ENCODE measurements around the gene ATP8B4. TPM values are rescaled to one million over a fixed set of nuclear protein-coding genes. Genes with fewer than 3 reads are reported as not detected.

The ATP8B4 gene
- total RNA-seq, 4 donors from 2014 or later = 11.8 to 18.2 (median 13.4) TPM

DNA sequence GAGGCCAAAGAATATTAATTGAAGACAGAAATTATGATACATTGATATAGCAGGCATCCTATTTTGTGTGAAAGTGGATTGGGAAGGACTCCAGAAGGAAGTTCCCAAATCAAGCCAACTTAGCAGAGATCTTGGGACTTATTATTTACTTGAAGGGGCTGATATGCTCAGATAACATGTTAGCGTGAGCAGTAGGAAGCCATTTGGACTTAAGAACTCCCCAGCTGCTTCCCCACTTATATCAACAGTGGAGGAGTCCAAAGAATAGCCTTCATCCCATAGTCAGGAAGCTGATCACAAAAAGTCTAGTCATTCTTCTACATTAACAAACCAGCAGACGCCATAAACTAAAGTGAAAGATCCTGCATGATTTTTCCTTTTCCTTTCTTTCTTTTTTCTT lies 200.0 kb downstream of the ATP8B4 start:
- WGBS, 2 donors = 74 to 76% methylated on average over 2 of the region's 2 CpGs
- H3K4me1 ChIP-seq = peaks cover 0 to 28% (median 0%) of the 10 kb centered on the region in 4 donors
- TF ChIP-seq POLR2A (IDR thresholded peaks at IDR 0.05) (no peak), EP300 (IDR thresholded peaks at IDR 0.05) (no peak)
- TF ChIP-seq, protein P1, sequence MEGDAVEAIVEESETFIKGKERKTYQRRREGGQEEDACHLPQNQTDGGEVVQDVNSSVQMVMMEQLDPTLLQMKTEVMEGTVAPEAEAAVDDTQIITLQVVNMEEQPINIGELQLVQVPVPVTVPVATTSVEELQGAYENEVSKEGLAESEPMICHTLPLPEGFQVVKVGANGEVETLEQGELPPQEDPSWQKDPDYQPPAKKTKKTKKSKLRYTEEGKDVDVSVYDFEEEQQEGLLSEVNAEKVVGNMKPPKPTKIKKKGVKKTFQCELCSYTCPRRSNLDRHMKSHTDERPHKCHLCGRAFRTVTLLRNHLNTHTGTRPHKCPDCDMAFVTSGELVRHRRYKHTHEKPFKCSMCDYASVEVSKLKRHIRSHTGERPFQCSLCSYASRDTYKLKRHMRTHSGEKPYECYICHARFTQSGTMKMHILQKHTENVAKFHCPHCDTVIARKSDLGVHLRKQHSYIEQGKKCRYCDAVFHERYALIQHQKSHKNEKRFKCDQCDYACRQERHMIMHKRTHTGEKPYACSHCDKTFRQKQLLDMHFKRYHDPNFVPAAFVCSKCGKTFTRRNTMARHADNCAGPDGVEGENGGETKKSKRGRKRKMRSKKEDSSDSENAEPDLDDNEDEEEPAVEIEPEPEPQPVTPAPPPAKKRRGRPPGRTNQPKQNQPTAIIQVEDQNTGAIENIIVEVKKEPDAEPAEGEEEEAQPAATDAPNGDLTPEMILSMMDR (IDR thresholded peaks at IDR 0.05) = no peak
- no peak overlapping the region for H3K4me3 ChIP-seq
- no peaks in the 10 kb centered on the region for H3K9me3 ChIP-seq
- no peak overlapping the region for H3K27ac ChIP-seq
- H3K27me3 ChIP-seq = no peaks in the 10 kb centered on the region
- H3K36me3 ChIP-seq = no peaks in the 10 kb centered on the region
- no peak for DNase-seq (ENCODE audit: low spot score in 2 of 2)

GRCh38 chr15:49918121-49918520 lies 200.9 kb downstream of the ATP8B4 start:
- Histone ChIP-seq H3K4me3 (no peak overlapping the region), H3K4me1 (peaks cover 0 to 24% (median 0%) of the 10 kb centered on the region in 4 donors), H3K36me3 (no peaks in the 10 kb centered on the region), H3K27me3 (no peaks in the 10 kb centered on the region), H3K9me3 (no peaks in the 10 kb centered on the region), H3K27ac (no peak overlapping the region)
- 0 to 8% methylated on average over 1 of the region's 1 CpG for WGBS, 2 donors
- no peak for DNase-seq (ENCODE audit: low spot score in 2 of 2)
- TF ChIP-seq, protein P1 (IDR thresholded peaks at IDR 0.05) = no peak
- TF ChIP-seq EP300 (IDR thresholded peaks at IDR 0.05) (no peak), POLR2A (IDR thresholded peaks at IDR 0.05) (no peak)

GRCh38 chr15:49916998-49917397 lies 202.0 kb downstream of the ATP8B4 start:
- peak overlapping the region in 2 of 4 donors; percentile 7 to 35 for H3K27ac ChIP-seq
- peaks cover 0 to 19% (median 0%) of the 10 kb centered on the region in 4 donors for H3K4me1 ChIP-seq
- WGBS, 2 donors = 26 to 51% methylated on average over 2 of the region's 2 CpGs
- H3K4me3 ChIP-seq = no peak overlapping the region
- H3K36me3 ChIP-seq = no peaks in the 10 kb centered on the region
- no peaks in the 10 kb centered on the region for H3K27me3 ChIP-seq
- DNase-seq (ENCODE audit: low spot score in 2 of 2) = no peak
- TF ChIP-seq EP300 (IDR thresholded peaks at IDR 0.05) = peak in 1 of 2 donors; percentile 15
- no peak for TF ChIP-seq POLR2A (IDR thresholded peaks at IDR 0.05)
- TF ChIP-seq, protein P1 (IDR thresholded peaks at IDR 0.05) = no peak
- H3K9me3 ChIP-seq = peaks cover 0 to 4% (median 0%) of the 10 kb centered on the region in 4 donors

GRCh38 chr15:49915822-49916221 lies 203.2 kb downstream of the ATP8B4 start:
- Histone ChIP-seq H3K27me3 (no peaks in the 10 kb centered on the region), H3K4me3 (no peak overlapping the region), H3K4me1 (peaks cover 0 to 19% (median 0%) of the 10 kb centered on the region in 4 donors), H3K27ac (peak overlapping the region in 1 of 4 donors; percentile 35), H3K9me3 (peaks cover 0 to 4% (median 0%) of the 10 kb centered on the region in 4 donors), H3K36me3 (no peaks in the 10 kb centered on the region)
- 79 to 83% methylated on average over 5 of the region's 5 CpGs for WGBS, 2 donors
- no peak for DNase-seq (ENCODE audit: low spot score in 2 of 2)
- TF ChIP-seq, protein P1 (IDR thresholded peaks at IDR 0.05) = no peak
- TF ChIP-seq EP300 (IDR thresholded peaks at IDR 0.05) = no peak
- no peak for TF ChIP-seq POLR2A (IDR thresholded peaks at IDR 0.05)

GRCh38 chr15:49908933-49909295 lies 210.1 kb downstream of the ATP8B4 start:
- Histone ChIP-seq H3K36me3 (no peaks in the 10 kb centered on the region), H3K27me3 (no peaks in the 10 kb centered on the region), H3K4me1 (peaks cover 0 to 22% (median under 1%) of the 10 kb centered on the region in 4 donors), H3K9me3 (peaks cover 0 to 13% (median 0%) of the 10 kb centered on the region in 4 donors), H3K4me3 (no peak overlapping the region), H3K27ac (no peak overlapping the region)
- no peak for DNase-seq (ENCODE audit: low spot score in 2 of 2)
- 93% methylated on average over 4 of the region's 4 CpGs for WGBS, 2 donors
- TF ChIP-seq EP300 (IDR thresholded peaks at IDR 0.05) (no peak), POLR2A (IDR thresholded peaks at IDR 0.05) (no peak)
- TF ChIP-seq, protein P1 (IDR thresholded peaks at IDR 0.05) = no peak

Data from tibial nerve (tissue), 4 donors.